Esophagus muscularis mucosa (tissue), 4 donors: ENCODE measurements around the gene HRAS.

ENCODE experiments used
- EP300 ChIP-seq: sonication (generic); formaldehyde crosslinking; IDR thresholded peaks from one replicate; pipeline ENCODE4 v1.6.1; 2017; ENCODE audit warnings: antibody characterized with exemption
- POLR2A ChIP-seq: fragments of 450-650 bp; IDR thresholded peaks from one replicate; pipeline ENCODE4 v1.6.1; 2017; ENCODE audit warnings: antibody characterized with exemption, moderate library complexity, mild to moderate bottlenecking, low read depth
- TF ChIP-seq, protein P1 (sequence below), 3 experiments: fragments of 200-600 bp in 2 of 3; fragments of 450-650 bp in 1 of 3; sonication (generic) in 2 of 3; IDR thresholded peaks; one replicate each; pipeline ENCODE4 v1.5.1; 2017 to 2019; ENCODE audit warnings: antibody characterized with exemption in 3 of 3, mild to moderate bottlenecking in 2 of 3, moderate library complexity in 1 of 3

DNA sequence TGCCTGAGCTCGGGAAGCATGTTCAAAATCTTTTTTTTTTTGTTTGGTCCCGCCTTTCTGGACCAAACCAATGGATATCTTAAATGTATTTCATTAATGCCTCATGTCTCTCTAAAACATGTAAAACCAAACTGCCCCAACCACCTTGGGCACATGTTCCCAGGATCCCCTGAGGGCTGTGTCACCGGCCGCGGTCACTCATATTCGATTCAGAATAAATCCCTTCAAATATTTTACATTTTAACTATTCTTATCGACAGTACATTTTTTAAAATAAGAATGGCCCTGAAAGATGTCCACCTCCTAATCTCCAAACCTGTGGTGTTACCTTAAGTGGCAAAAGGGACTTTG lies 30.4 kb downstream of the HRAS start:
- TF ChIP-seq POLR2A, result no peak
- TF ChIP-seq, protein P1, sequence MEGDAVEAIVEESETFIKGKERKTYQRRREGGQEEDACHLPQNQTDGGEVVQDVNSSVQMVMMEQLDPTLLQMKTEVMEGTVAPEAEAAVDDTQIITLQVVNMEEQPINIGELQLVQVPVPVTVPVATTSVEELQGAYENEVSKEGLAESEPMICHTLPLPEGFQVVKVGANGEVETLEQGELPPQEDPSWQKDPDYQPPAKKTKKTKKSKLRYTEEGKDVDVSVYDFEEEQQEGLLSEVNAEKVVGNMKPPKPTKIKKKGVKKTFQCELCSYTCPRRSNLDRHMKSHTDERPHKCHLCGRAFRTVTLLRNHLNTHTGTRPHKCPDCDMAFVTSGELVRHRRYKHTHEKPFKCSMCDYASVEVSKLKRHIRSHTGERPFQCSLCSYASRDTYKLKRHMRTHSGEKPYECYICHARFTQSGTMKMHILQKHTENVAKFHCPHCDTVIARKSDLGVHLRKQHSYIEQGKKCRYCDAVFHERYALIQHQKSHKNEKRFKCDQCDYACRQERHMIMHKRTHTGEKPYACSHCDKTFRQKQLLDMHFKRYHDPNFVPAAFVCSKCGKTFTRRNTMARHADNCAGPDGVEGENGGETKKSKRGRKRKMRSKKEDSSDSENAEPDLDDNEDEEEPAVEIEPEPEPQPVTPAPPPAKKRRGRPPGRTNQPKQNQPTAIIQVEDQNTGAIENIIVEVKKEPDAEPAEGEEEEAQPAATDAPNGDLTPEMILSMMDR (IDR thresholded peaks at IDR 0.05), result no peak
- TF ChIP-seq EP300, result no peak
